Activated CD8-positive, alpha-beta memory T cell treated with anti-CD3 and anti-CD28 coated beads, Interleukin-2, amount 50 U/mL, for 24 hours (primary cell): ENCODE results near the gene RNASEH2B.

ENCODE experiments used
- DNase-seq: peaks from one replicate; pipeline ENCODE4 v3.0.0-alpha.2; 2020; ENCODE audit errors: extremely low read depth

Gene RNASEH2B

GRCh38 chr13:50940509-50940908 lies 30.9 kb downstream of the RNASEH2B start:
- DNase-seq, result no peak

GRCh38 chr13:50941146-50941545 lies 31.6 kb downstream of the RNASEH2B start:
- no peak for DNase-seq

- DNase-seq, result no peak
Measured at GRCh38 chr13:50942630-50943311, 33.2 kb downstream of the RNASEH2B start.

DNA sequence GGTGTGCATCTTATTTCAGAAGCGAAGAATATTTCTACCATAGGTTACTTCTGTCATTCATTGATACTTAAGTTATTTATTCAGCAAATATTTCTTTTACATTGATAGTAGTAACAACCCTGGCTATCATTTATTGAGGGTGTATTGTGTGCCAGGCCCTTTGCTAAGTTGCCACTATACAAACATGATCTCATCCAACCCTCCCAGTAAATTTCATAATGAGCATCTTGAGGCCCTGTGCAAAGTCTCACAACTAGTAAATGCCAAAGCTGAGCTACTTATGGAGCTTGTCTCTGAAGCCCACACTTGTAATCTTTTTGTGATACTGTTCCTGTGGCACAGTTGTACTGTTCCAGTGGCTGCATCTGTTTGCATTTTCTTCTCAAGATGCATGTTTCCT lies 36.1 kb downstream of the RNASEH2B start:
- DNase-seq, result no peak

- DNase-seq, result no peak
Measured at GRCh38 chr13:50948601-50949000, 39.0 kb downstream of the RNASEH2B start.

- DNase-seq, result no peak
Measured at GRCh38 chr13:50950849-50951248, 41.3 kb downstream of the RNASEH2B start.

GRCh38 chr13:50951366-50951765 lies 41.8 kb downstream of the RNASEH2B start:
- DNase-seq, result no peak

GRCh38 chr13:50955241-50955640 lies 45.6 kb downstream of the RNASEH2B start:
- no peak for DNase-seq

- no peak for DNase-seq
Measured at GRCh38 chr13:50955798-50956197, 46.2 kb downstream of the RNASEH2B start.

DNA sequence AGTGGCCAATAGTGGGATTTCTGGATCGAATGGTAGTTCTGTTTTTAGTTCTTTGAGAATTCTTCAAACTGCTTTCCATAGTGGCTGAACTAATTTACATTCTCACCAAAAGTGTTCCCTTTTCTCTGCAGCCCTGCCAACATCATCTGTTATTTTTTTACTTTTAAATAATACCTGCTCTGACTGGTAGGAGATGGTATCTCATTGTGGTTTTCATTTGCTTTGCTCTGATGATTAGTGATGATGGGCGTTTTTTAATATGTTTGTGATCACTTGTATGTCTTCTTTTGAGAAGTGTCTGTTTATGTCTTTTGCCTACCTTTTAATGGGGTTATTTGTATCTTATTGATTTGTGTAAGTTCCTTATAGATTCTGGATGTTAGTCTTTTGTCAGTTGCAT lies 48.0 kb downstream of the RNASEH2B start:
- DNase-seq, result no peak

- no peak for DNase-seq
Measured at GRCh38 chr13:50969691-50970090, 60.1 kb downstream of the RNASEH2B start.

- DNase-seq, result no peak
Measured at GRCh38 chr13:50970956-50971355, 61.4 kb downstream of the RNASEH2B start.

DNA sequence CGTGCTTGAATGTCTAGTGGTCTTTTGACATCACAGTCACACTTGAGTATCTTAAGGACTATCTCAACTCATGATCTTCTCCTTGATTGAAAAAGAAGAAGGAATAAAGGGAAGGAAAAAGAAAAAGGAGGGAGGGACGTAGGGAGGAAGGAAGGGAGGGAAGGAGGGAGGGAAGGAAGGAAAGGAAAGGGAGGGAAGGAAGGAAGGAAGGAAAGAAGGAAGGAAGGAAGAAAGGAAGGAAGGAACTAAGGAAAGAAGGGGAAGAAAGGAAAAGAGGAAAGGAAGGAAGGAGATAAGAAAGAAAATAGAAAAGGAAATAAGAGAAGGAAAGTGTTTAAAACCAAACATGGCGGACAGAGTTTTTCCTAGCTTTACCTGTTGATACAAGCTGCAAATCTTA lies 64.7 kb downstream of the RNASEH2B start:
- no peak for DNase-seq

GRCh38 chr13:50979187-50979586 lies 69.6 kb downstream of the RNASEH2B start:
- no peak for DNase-seq

DNA sequence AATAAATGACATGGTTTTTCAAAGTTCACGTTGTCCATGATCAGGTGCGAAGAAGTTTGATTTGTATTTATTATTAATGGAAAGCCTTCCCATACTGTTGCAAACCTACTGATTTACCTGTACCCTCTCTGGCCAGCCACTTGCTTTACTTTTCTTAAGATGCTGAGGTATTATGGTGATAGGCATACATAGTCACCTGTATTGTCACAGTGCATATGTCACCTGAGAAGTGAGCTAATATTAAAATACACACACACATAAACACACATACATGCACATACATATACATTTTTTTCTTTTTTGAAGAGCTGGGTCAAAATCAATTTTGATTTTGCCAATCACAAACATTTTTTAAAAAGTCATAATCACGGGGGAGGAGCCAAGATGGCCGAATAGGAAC lies 72.1 kb downstream of the RNASEH2B start:
- no peak for DNase-seq

- no peak for DNase-seq
Measured at GRCh38 chr13:50989476-50989875, 79.9 kb downstream of the RNASEH2B start.

DNA sequence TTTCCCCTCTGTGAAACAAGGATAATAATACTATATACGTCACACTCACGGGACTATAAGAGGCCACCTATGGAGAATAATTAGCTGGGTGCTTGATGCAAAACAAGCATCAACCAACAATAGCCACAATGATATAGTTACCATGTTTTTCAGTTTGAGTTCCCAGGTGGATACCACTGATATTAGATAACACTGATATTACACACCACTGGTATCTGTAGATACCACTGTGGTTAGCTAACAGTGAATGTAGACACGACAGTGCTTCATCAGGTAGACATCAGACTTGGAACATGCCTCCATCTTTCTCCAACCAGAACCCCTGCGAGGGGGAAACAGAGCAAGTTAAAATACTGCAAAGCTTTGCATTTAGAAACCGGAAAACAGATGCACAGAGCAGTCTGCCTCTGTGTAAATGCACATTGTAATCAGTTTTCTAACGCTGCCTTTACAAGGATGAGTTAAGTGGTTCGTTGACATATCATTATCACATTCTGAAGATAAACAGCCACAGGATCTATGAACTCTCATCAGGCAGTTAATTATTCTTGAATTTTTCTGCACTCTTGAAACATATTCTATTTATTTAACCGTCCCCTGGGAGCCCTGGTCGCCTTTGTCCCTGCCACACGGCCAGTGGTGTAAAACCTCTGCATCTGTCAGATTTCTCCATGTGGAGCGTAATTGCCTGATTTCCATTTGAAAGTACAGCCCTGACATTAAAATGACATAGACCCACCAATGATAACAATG lies 80.7 kb downstream of the RNASEH2B start:
- DNase-seq, result no peak

DNA sequence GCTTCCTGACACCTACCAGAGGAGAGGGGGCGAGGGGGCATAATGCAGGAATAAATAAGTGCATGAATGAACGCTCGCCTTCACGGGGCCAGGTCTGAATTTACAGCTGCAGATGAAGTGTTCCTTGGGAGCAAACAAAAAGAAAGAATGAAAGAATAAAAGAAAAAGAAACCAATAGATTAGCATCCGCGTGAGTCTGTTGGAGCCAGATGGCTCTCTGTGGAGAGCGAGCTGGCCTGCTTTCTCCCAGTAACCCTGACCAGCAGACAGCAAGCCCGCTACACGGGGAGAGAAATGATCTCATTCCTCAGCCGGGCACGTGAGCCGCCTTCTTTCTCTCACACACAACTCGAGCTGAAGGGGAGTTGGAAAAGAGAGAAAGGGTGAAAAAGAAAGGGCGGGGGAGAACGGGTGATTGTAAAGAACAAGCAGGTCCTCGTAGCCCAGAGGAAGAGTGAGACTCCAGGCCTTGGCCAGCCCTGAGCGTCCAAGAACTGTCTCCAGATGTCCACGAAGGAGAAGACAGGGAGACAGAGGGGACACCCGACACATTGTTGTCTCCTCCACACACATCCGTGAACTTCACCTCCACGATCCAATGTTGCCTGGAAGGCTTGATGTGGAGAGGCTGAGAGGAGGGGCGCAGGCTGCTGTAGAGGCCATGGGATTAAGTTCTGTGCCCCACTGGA lies 81.4 kb downstream of the RNASEH2B start:
- DNase-seq, result no peak

DNA sequence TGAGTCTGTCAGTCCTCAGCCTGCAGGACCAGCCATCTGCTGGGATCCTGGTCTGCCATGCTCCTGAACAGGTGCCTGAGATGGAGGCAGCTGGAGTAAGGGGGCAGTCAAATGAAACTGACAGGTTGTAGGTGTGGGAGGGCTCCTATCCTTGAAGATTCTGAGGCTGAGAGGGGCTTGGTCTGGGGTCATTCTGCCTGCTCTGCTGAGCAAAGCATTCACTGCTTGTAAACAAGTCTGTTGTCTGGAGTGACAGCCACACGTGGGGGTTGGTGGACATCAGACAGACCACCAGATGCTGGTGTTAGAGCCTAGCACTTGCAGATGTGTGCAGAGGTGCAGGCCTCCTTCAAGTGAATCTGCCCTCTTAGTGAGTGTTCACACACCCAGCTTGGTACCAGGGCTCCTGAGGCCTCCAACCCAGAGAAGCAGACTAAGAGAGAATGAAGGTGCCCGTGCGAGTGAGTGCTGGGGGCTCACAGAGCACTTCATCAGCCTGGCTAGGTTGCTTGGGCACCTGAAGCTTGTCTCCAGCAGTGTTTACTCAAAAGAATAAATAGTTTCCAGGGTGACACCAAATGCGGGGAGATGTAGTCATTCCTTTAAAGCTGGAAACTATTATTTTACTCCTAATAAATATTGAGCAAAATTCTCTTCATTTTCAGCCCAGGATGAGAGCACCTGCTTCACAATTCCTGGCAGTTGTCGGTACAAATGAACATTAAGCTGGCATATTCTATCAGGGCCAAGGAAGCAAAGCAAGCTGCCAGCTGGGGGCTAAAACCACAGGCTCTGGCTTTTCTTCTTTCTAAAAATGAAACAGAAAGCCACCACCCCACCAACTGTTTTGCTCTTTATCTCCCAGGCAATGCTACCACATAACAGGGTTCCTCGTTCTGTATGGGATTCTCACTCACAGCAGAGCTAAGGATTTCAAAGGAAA lies 82.3 kb downstream of the RNASEH2B start:
- no peak for DNase-seq

DNA sequence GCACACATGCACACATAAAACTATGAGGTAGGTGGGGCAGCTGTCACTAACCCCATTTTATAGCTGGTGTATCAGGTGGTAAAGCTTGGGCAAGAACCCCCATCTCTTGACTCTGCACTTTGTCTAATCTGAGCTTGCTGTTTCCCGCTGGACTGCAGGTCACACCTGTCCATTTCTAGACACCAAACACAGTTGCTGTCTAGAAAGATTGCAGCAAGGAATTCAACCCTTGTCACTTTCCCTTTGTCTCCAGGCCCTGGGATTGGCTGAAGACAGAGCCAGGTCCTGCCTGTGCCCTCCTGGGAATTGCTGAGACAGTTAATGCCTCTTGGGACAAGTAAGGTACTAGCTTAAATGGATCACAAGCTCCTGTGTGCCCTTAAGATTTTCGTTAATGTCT lies 83.8 kb downstream of the RNASEH2B start:
- DNase-seq, result no peak

GRCh38 chr13:50993934-50994333 lies 84.3 kb downstream of the RNASEH2B start:
- DNase-seq, result no peak

DNA sequence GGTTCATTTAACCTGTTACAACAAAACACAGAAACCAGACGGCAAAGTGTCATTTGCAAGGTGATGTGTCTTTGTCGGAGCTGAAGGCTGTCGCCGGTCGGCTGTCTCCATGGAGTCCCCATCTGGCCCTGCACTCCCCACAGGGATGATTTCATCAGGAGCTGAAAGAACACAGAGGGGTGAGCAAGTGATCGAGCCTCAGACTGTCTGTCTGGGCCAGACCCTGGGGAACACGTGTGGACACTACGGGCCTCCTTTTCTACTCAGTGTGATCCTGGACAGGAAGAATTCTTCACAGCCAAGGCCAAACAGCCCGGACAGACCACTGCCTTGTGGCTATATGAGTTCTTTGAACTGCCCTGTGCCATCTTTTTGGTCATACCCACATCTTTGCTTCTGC lies 85.1 kb downstream of the RNASEH2B start:
- DNase-seq, result no peak
